ENCODE data around the gene FOXJ2.

DNA sequence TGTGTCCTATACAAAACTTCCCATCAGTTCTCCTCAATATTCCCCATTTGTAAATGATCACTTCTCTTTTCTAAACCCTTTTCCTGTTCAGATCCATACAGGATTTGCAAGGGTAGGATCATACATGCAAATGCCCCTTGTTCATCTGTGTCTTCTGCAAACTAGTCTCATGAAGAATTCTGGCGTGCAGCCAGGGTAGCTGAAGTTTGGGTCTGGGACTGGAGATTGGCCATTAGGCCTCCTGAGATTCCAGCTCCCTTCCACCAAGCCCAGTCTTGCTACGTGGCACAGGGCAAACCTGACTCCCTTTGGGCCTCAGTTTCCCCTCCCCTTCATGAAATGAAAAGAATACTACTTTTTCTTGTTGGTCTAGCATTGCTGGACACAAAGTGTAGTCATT lies 22.3 kb downstream of the FOXJ2 start:
- TF ChIP-seq POLR2A (IDR thresholded peaks at IDR 0.05; ENCODE audit: low read length) (no peak), GATA1 (IDR thresholded peaks at IDR 0.05; ENCODE audit: low read depth, low read length) (no peak)

All from erythroblast (primary cell).